ENCODE measurements around the gene TSPO. TPM values are rescaled to one million over a fixed set of nuclear protein-coding genes. Genes with fewer than 3 reads are reported as not detected.

TSPO gene
- total and polyA plus RNA-seq, 9 of the 15 experiments (the other 6 are each of a cell fraction or from before 2014, with no cell fraction given) = 4.9 to 126 (median 25.3) TPM

DNA sequence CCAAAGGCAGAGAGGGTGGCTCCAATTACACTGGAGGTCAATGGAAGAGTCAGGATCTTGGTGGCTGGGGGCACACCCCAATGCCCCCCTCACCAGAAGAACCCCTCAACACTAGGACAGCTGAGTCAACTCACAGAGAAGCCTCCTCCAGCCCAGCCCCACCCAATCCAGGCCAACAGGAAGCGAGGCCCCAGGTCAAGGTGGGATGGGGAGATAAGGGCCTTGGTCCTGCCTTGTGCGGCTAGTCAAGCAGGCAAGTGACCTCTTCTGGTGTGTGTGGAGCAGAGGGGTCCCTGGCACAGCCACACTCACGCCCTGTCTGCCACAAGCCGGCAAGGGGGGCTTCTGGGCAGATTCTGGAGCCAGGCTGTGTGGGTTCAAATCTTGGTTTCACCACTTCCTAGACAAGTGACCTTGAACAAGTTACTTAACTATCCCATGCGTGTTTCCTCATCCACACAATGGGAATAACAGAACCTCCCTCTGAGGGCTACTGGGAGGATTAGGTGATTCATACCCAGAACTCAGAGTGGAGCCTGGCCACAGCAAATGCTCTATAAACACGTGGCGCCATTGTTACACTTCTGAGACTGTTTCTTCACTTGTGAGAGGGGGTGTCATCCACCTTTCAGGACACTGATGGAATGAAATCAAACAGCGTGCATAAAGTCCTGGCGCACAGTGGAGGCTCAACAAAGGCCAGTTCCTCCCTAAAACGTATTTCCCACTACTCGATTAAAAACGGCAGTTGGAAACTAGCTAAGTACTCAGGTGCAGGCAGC is 32.3 kb downstream of the TSPO start (continued):
- TF ChIP-seq, protein P1, sequence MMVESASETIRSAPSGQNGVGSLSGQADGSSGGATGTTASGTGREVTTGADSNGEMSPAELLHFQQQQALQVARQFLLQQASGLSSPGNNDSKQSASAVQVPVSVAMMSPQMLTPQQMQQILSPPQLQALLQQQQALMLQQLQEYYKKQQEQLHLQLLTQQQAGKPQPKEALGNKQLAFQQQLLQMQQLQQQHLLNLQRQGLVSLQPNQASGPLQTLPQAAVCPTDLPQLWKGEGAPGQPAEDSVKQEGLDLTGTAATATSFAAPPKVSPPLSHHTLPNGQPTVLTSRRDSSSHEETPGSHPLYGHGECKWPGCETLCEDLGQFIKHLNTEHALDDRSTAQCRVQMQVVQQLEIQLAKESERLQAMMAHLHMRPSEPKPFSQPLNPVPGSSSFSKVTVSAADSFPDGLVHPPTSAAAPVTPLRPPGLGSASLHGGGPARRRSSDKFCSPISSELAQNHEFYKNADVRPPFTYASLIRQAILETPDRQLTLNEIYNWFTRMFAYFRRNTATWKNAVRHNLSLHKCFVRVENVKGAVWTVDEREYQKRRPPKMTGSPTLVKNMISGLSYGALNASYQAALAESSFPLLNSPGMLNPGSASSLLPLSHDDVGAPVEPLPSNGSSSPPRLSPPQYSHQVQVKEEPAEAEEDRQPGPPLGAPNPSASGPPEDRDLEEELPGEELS (CRISPR knock-in tag; IDR thresholded peaks at IDR 0.05; ENCODE audit: borderline replicate concordance) = no peak
- TF ChIP-seq NCOA4 (IDR thresholded peaks at IDR 0.05; ENCODE audit: partially characterized antibody) (no peak), ZBTB34 (CRISPR knock-in tag; IDR thresholded peaks at IDR 0.05) (0 out of 2 replicates have a peak, but pooled peaks have one; percentile 10), ZNF592 (IDR thresholded peaks at IDR 0.05) (peak; percentile 80), BRF1 (IDR thresholded peaks at IDR 0.05; ENCODE audit: borderline replicate concordance, extremely low read depth, insufficient read length) (no peak), MTF1 (CRISPR knock-in tag; IDR thresholded peaks at IDR 0.05; ENCODE audit: borderline replicate concordance) (no peak), GTF2F1 (IDR thresholded peaks at IDR 0.05; ENCODE audit: low read depth, low read length) (no peak), MNT (conservative IDR thresholded peaks at IDR 0.05) (peak in 1 of 2 experiments; percentile 57; a peak in 3 of 4 replicates), ARNT (IDR thresholded peaks at IDR 0.05) (0 out of 4 replicates have a peak, but pooled peaks of 1 of the 2 experiments have one; percentile 20), ZNF217 (CRISPR knock-in tag; IDR thresholded peaks at IDR 0.05) (no peak), RFX7 (CRISPR knock-in tag; IDR thresholded peaks at IDR 0.05) (no peak), ZKSCAN8 (CRISPR knock-in tag; IDR thresholded peaks at IDR 0.05) (no peak), SMAD3 (CRISPR knock-in tag; conservative IDR thresholded peaks at IDR 0.05) (no peak), SMARCE1 (IDR thresholded peaks at IDR 0.05) (peak; percentile 89), ELF2 (CRISPR knock-in tag; IDR thresholded peaks at IDR 0.05) (no peak)
- TF ChIP-seq, protein P2, sequence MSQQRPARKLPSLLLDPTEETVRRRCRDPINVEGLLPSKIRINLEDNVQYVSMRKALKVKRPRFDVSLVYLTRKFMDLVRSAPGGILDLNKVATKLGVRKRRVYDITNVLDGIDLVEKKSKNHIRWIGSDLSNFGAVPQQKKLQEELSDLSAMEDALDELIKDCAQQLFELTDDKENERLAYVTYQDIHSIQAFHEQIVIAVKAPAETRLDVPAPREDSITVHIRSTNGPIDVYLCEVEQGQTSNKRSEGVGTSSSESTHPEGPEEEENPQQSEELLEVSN (IDR thresholded peaks at IDR 0.05; ENCODE audit: borderline replicate concordance in 1 of 2, extremely low read depth in 1 of 2, insufficient read depth in 1 of 2, insufficient read length in 1 of 2, low read depth in 1 of 2, low read length in 1 of 2, poor library complexity in 1 of 2, severe bottlenecking in 1 of 2) = peak in 1 of 2 experiments; percentile 29
